ENCODE results near the gene GLIS2.

GLIS2 gene

DNA sequence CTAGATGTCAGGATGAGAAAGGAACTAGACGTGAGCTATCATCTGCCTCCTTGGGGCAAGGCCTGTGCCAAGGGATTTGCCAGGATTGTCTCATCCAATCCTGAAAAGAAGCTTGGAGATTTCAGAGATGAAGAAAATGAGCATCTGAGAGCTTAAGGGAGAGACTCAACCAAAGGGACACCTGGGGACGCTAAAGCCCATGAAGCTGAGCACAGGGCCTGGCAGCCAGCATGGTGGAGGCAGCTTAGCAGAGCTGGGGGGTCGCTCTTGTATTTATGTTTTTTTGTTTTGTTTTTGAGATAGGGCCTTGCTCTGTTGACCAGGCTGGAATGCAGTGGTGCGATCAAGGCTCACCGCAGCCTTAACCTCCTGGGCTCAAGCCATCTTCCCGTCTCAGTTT lies 18.4 kb upstream of the GLIS2 start:
- no peak for DNase-seq (ENCODE audit: low read depth in 2 of 2, low spot score in 1 of 2)

DNA sequence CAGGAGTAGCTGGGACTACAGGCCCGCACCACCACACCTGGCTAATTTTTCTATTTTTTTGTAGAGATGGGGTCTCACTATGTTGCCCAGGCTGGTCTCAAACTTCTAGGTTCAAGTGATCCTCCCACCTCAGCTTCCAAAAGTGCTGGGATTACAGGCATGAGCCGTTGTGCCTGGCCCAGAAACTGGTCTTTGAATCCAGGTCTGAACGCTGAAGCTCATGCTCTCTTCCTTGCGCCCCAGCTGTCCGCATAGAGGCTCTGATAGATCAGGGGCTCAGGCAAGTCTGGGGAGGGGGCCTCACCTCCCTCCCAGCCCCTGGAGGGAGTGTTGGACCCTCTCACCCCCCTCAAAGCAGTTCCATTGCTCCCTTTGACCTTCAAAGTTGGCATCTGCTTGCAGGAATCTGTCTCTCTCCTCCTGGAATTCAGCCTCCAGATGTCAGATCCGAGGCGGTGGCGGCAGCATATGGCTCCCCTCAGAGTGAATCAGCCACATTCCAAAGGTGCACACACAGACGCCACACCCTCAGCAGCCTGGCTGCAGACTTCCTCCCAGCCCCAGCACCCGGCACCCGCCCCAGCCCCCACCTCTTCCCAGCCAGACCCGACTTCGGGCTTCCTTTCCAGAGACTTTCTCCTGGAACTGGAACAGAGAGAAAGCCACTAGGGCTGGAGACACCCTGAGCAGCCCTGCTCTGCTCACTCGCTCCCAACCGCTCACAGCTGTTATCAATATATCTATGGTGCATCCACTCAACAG lies 16.9 kb upstream of the GLIS2 start:
- DNase-seq (ENCODE audit: low read depth in 2 of 2, low spot score in 1 of 2) = no peak

DNA sequence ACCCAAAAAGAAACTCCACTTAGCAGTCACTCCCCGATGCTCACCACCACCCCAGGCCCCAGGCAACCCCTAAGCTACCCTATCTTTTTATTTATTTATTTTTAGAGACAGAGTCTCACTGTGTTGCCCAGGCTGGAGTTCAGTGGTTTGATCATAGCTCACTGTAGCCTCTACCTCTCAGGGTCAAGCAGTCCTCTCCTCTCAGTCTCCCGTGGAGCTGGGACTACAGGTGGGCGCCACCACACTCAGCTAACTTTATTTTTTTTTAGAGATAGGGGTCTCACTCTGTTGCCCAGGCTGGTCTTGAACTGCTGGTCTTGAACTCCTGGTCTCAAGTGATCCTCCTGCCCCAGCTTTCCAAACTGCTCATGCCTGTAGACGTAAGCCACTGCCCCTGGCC lies 14.7 kb upstream of the GLIS2 start:
- no peak for DNase-seq (ENCODE audit: low read depth in 2 of 2, low spot score in 1 of 2)

DNA sequence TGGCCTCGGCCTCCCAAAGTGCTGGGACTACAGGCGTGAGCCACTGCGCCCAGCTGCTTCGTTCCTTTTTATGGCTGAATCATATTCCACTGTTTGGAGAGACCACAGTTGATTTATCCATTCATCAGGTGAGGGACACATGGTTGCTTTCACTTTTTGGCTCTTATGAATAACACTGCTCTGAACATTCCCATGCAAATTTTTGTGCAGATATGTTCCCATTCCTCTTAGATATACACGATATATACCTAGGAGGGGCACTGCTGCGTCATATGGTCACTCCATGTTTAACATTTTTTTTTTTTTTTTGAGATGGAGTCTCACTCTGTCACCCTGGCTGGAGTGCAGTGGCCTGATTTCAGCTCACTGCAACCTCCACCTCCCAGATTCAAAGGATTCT lies 13.9 kb upstream of the GLIS2 start:
- no peak for DNase-seq (ENCODE audit: low read depth in 2 of 2, low spot score in 1 of 2)

DNA sequence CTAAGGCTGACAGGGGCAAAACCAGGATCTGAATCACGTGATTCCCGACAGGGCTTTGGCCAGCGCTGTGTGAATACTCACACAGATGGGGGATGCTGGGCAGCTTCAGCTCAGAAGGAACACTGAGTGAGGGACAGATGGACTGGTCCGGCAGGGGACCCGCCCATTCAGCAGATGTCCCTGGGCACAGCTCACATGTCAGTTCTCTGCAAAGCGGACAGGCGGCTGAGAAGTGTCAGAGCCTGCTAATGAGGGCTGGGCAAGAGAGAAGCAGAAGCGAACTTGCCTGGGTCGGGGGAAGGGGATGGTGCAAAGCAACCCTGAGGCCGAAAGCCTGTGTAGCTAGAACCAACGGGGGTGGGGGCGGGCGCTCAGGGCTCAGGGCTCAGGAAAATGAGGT lies 11.9 kb upstream of the GLIS2 start:
- DNase-seq (ENCODE audit: low read depth in 2 of 2, low spot score in 1 of 2) = no peak

DNA sequence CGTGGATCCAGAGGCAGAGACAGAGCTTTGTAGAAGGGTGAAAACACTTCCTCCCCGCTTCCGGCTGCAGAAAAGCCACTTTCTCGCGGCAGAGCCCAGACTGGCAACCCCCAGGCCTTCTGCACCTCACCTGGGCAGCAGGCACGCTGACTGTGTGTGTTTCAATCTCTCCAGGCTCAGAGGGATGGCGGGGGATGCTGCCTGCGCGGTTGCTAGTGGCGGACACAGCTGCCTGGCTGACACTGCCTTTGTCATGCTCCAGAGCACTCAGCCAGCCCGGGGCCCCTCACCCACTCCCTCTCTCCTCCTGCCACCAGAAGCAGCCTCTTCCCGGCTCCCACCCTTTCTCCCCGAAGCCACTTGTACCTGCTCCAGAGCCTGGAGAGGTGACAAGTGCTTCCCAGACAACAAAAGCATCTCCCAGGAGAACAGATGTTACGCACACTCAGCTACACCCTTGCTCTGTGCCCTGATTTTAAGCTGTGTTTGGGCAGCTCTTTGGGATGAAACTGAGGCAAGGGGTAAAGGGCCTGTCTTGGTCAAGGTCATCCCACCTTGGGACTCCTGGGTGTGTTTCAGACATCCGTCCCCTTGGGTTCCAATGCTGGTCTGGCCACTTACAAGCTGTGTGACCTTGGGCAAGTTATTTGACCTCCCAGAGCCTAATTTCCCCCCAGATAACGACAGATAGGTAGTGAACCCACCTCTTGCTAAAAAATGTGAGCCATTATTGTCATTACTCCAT lies 9.2 kb upstream of the GLIS2 start:
- no peak for DNase-seq (ENCODE audit: low read depth in 2 of 2, low spot score in 1 of 2)

DNA sequence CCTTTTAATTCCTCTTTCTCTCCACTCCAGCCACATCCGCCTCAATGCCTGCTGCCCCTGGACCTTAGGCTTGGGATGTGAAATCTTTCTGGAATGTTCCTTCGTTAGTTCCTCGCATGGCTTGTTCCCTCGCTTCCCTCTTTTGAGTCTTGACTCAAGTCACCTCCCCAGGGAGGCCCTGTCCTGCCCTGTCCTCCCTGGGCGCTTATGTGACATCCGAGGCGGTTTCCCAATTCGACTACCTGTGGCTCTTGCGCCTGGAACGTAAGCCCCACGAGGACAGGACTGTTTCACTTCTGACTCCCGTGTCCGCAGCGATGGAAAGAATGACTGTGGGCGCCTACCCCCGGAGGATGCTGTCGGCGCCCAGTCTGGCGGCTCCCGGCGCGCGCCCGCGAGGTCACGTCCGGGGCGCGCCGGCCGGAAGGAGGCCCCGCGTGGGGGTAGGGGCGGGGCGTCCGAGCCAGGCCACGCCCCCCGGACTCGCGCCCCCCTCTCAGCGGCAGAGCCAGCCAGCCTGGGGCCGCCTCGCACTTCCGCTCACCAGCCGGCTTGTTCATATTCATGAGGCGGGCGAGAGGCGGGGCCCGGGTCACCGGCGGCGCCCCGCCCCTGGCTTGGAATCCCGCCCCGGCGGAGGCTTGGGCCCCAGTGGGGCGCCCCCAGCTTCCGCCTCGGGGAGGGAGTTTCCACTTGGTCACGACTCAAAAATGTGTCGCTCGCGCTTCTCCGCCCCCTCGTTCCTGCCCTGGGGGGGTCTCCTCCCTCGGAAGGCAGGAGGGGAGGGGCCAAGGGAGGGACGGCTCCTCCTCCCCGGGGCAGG lies 8.4 kb upstream of the GLIS2 start:
- peak; percentile 89 to 91 for DNase-seq (ENCODE audit: low read depth in 2 of 2, low spot score in 1 of 2)

DNA sequence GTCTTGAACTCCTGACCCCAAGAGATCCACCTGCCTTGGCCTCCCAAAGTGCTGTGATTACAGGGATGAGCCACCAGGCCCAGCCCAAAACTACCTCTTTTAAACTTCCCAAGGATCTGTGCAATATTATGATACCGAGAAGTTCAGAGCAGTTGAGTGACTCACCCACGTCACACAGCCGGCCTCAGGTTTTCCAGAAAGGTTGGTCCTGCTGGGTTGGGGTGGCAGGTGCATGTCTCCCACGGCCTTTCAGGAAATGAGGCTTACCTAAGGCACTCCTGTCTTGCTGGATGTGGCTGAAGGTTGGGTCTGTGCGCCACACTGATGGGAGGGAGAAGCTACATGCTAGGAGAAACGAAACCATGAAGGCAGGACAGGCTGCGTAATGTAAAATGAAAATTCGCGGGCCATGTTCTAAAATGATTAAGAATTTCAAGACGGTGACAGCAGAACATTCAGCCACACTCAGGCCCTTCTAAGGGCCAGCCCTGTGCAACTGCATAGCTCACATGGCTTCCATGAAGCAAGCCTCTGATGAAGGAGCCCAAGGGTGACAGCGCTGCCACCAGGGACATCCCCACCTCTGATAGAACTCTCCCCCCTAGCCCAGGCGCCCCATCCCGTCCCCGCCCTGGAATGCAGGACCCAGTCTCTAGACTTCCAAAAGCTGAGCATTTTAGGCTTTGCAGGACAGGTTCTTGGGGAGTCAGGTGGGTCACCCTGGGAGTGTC lies 6.6 kb upstream of the GLIS2 start:
- DNase-seq (ENCODE audit: low read depth in 2 of 2, low spot score in 1 of 2) = no peak

DNA sequence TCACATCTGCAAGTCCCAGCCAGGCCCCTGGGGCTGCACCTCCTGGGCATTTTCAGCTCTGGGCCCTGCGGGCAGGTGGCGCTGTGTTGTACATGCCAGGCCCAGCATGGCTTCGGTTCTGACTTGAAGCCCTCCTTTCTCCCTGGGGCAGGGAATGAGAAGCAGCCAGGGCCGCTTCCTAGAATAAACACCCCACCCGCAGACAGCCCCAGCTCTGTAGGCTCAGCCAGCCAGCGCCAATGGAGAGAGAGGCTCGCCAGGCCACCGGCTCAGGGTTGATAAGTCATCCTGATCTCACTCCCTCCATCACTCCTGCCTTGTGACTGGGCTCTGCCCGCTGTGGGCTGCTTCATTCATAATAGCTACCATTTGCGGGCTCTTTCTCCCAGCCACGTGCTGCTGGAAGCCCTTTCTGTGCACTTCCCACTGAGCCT lies 6.0 kb upstream of the GLIS2 start:
- DNase-seq (ENCODE audit: low read depth in 2 of 2, low spot score in 1 of 2) = peak in 1 of 2 donors; percentile 32

DNA sequence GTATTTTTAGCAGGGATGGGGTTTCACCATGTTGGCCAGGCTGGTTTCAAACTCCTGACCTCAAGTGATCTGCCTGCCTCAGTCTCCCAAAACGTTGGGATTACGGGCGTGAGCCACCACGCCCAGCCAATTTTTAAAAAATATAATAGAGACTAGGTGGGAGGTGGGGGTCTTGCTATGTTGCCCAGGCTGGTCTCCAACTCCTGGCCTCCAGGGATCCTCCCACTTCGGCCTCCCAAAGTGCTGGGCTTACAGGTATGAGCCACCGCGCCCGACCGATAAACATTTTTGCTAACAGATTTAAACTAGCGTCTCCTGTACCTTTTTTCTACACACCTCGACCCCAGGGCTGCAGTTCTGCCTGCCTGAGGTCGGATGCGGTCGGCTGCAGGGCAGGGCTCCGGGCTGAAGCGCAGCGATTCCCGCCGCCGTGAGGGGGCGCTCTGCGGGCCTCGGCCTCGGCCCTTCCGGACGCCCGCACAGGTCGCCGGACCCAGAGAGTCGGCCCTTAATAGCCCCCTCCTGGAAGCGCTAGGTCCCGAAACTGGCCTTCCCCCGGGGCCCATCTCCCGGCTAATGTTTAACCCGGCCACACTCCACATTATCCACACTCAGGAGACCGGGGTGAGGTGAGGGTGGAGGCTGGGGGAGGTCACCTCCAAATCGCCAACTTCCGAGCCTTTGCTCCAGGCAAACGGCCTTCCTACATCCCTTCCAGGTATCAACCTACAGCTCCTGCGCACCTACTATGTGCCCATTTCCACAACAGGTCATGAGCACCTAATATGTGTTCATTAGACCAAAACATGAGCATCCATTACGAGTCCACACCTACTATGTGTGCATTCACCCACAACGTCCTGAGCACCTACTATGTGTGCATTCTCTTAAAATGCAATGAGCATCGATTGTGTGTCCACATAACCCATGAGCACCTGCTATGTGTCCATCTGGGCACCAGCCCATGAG lies 2.0 kb upstream of the GLIS2 start:
- DNase-seq (ENCODE audit: low read depth in 2 of 2, low spot score in 1 of 2) = no peak

DNA sequence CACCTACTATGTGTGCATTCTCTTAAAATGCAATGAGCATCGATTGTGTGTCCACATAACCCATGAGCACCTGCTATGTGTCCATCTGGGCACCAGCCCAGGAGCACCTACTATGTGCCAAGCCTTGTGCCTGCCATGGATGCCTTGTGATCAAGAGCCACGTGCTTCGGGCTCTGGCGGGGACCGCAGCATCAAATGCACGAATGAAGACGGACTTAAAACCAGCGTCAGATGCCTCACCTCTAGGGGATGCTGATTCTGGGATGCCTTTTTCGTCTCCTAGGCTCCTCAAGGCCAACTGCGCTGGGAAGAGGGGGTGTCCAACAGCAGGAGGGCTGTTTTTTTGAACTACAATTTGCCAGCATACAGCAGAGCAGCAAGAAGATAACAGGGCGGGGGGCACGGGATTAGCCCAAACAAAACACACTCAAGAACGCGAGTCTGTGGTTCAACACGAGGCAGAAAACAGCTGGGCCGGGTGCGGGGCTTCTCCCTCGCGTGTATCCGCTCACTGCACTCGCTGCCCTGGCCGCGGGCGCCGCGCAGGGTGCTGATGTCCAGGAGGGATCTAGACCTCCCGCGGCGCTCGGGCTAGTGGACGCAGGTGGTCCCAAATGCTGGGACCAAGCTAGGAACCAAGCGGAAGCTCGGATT lies 1.2 kb upstream of the GLIS2 start:
- no peak for DNase-seq (ENCODE audit: low read depth in 2 of 2, low spot score in 1 of 2)

DNA sequence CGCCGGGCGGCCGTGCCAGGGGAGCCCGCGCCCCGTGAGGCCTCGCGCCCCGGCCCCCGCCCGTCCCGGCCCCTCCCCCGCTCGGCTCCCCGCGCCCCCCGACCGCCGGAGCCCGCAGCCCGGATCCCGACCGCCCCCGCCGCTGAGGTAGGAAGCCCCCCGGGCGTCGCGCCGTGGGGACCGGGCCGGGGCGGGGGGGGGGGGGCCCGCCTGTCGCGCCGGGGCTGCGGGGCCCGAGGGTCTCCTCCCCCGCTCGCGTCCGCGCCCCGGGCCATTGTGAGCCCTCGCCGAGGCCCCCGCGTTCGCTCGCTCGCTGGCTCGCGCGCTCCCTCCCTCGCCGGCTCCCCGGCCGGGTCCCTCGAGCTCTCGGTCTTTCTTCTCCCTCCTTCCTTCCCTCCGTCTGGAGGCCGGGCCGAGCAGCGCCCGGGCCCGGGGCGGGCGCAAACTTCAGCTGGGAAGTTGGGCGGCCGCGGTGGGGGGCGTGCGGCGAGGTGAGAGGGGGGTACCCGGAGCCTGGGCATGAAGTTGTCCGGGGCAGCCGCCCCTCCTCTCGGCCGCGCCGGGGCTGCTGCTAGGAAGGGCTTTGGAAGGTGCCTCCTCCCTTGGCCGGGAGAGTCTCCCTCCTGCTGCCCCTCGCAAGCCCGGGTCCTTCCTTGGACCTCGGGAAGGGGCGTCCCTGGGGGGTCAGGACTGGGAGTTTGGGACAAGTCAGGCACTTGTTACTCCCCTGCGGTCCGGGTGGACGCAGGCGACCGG lies 419 bp downstream of the GLIS2 start:
- DNase-seq (ENCODE audit: low read depth in 2 of 2, low spot score in 1 of 2) = no peak

DNA sequence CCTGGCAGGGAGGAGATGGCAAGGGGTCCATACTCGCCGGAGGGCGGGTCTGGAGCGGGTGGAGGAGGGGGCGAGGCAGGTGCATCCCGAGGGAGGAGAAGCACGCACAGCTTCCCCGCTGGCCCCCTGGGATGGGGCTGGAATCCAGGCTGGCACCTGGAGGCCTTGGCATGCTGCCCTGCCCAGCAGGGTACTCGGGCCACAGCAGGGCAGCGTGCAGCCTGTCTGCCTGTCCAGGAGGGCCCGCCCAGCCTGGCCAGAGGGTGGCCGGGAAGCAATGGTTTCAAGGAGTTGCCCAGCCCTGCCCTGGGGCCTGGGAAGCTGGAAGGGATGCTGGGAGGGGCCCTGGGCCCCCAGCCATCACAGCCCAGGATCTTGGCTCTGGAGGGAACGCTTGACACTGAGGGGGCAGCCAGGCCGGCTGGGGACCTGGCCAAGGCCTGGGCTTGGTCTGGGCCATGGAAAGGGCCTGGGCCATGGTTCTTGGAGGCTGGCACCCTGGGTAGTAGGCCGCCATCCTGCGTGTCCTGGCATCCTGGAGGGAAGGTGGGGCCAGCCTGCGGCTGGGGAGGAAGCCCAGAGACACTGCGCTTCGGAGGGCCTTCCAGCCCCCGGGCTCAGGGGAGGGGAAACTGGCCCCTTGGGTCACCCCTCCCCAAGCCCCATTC lies 1.1 kb downstream of the GLIS2 start:
- DNase-seq (ENCODE audit: low read depth in 2 of 2, low spot score in 1 of 2) = no peak

DNA sequence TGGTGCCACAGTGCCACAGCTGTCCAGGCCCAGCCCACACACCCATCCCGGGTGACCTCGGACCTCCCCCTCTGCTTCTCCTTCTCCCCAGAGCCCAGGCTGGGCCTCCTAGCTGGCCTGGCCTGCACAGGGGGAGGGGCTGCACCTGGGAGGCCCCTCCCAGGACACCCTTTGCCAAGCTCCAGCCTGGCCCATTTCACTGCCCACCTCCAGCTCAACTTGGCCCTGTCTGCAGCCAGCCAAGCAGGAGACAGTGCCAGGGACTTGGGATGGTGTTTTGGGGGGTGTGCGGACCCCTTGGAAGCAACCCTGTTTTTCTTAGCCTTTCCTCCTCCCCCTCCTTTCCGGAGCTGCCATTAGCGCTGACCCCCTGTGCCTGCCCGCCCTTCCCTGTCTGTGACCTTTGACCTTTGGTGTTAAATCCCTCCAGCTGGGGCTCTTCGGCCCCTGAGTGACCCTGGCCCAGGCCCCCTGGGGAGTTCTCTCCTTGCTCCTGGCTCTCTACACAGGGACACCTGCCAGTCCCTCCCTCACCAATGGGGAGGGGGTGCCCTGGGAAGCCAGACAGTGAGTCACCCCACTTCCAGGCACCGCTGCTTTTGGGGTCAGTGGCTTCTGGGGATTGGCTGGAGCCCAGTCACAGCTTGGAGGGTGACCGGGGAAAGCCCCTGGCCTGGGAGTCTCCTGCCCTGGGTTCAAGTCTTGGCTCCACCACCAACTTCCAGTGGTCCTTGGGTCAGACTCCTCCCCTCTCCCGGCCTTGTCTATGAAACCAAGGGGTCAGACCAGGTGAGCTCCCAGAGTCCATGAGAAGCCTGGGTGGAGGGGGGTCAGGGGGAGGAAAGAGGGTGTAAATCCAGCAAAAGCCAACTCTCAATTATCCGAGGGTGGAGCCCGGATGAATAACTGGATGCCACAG lies 1.9 kb downstream of the GLIS2 start:
- DNase-seq (ENCODE audit: low read depth in 2 of 2, low spot score in 1 of 2) = no peak

DNA sequence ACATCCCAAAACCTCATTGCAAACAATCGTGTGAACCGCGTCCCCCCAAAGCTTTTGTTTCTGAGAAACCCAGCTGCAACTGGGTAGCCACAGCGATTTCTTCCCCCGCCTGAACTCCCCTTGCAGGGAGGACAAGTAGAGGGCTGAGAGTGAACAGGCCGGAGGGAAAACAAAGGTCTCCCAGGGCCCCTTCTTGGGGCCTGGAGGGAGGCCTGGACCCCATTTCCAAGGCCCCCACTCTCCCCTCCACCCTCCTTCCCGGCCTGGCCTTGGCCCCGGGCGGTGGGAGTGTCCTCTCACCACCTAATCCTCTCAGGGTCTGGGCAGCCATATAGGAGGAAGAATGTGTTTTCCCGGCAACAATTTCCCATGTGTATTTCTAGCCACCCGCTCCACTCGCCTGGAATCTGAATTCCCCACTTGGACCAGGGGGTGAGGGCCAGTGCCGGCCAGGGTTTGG lies 2.6 kb downstream of the GLIS2 start:
- no peak for DNase-seq (ENCODE audit: low read depth in 2 of 2, low spot score in 1 of 2)

DNA sequence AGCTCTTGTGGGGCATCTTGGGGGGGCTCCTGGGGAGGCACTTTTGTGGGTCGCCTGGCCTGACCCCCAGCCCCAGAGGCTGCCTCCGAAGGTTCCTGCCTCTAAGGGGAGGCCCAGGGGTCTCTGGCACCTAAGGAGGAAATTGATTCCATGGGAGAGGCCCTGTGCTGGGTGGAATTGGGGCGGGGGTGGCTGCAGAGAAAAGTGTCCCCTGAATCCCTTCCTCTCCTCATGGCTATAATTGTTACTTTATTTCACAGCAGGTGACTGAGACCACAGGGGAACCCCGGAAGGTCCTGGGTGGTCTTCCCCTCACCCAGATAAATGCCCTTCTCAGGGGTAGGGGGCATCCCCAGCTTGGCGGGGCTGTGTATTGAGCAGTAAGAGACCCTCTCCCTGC lies 3.1 kb downstream of the GLIS2 start:
- no peak for DNase-seq (ENCODE audit: low read depth in 2 of 2, low spot score in 1 of 2)
